SKM-1 (cell line): ENCODE measurements around the gene DCPS.

ENCODE experiments used
- DNase-seq: peaks from one replicate; lab custom pipeline; 2025; ENCODE audit not compliant: unreplicated experiment; lab: John Stamatoyannopoulos, UW

DCPS gene

GRCh38 chr11:126328001-126328390, 24.1 kb downstream of the DCPS start:
- no peak for DNase-seq

DNA sequence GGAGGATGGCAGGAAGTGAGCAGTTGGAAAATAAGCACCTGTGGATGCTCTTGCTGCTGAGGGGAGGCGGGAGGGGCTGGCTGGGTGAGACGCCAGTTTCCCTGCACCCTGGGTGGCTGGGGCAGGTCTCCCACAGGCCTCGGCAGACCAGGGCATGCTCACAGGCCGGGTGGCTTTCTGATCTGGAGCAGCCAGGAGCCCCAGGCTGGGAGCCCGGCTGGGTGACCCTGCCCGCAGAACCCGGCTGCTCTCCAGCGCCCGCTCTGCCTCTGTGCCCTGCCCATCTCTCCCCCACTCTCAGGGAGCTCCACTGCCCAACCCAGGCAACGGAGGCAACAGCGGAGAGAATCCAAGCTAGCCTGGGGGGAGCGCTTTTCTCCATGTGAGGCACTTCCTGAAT, 24.6 kb downstream of the DCPS start:
- no peak for DNase-seq

GRCh38 chr11:126328938-126329643, 25.2 kb downstream of the DCPS start:
- no peak for DNase-seq

DNA sequence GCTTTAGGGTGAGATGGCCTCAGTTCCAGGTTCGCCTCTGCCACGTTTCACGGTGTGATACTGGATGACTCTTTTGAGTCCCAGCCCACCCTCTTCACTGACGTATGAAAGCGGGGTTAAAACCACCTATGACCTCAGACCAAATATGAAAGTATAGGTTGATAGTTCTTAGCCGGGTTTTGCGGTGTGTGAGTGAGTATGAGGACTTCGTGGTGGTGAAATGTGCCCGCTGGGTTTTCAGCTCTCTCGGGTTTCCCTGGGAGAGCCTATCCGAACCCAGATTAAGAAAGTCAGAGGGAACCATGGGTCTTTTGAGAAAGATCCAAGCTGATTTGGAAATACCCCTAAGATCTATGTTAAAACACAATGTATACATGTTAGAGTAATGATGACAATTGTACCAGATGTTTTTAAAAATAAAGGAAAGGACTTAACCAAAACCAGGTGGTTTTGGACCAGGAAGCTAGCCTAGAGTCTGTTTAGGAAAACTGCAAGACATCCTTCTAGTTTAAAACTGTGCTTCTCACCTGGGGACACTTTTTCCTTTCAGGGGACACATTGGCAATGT, 25.9 kb downstream of the DCPS start:
- no peak for DNase-seq

- no peak for DNase-seq
Measured at GRCh38 chr11:126331286-126331685, 27.4 kb downstream of the DCPS start.

GRCh38 chr11:126332221-126332711, 28.4 kb downstream of the DCPS start:
- DNase-seq = no peak

GRCh38 chr11:126333142-126333541, 29.3 kb downstream of the DCPS start:
- DNase-seq = no peak

DNA sequence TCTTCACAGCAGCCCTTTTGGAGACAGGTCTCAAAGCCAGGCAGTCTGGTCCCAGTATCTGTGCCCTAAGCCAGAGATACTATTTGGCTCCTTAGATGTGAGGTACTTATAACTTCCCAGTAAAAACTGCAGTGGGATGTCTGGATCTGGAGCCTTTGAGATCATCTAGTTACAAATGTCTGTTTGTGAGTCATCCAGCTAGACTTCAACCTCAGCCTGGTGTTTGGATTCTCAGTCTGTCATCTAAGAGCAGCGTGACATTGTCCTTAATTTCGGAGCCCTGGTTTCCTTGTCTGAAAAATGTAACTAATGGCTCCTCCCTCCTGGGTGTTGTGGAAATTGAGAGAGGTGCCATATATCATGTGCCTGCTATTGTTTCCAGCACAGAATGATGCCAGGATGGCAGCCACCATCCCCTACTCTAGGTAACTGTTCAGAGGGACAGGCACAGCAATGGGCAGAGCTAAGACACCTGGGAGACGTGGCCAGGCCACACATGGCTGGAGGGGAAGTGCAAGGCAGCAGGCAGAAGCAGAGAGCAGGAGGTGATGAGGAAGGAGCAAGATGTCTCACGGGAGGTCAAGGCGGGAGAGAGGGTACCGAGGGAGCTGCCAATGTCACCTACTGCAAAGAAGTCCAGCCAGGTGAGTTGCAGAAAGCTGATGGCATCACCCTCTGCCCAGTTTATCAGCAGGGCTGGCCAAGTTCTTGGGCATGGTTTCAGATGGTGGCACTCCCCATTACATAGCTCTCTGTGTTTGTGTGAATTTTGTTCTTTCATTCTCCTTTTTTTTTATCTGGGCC, 31.0 kb downstream of the DCPS start:
- no peak for DNase-seq

DNA sequence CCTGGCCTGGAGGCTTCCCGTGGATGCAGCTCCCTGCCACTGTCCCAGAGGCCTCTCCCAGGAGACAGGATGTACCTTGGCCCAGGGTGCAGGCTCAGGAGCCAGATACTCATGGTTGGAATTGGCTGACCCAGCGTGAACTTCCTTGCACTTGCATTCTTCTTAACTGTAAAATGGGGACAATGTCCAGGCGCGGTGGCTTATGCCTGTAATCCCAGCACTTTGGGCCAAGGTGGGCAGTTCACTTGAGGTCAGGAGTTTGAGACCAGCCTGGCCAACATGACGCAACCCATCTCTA, 31.6 kb downstream of the DCPS start:
- no peak for DNase-seq

DNA sequence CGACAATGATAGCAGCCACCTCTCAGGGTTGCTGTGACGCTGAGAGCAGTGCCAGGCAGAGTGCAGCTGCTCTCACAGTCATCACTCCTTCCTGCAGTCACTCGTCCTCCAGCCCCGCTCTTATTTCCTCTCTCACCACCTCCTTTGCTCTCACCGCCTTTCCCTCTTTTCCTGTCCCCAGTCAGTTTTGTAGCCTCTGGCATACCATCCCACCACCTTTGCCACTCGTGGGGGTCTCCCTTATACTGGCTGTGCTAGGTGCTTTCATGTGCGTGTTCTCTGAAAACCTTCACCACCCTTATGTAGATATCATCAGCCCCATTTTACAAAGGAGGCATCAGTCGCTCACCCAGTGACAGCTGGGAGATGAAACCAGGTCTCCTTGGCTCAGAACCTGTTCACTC, 32.3 kb downstream of the DCPS start:
- no peak for DNase-seq

GRCh38 chr11:126336671-126337101, 32.8 kb downstream of the DCPS start:
- DNase-seq = no peak

DNA sequence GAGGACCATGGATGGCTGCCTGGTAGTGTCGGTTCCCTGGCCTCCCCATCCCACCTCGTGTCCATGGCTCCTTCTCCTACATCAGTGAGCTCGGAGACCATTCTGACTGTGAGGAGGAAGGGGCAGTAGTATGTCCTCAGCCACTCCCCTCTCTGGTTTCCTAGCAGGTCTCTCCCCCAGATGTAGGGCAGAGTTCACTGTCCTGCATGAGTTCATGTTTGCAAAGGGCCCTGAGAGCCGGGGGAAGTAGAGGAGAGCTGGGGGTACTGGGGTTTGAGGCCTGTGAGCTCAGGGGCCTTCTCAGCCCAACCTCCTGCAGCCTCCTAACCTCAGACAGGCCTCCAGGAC, 33.2 kb downstream of the DCPS start:
- DNase-seq = no peak

DNA sequence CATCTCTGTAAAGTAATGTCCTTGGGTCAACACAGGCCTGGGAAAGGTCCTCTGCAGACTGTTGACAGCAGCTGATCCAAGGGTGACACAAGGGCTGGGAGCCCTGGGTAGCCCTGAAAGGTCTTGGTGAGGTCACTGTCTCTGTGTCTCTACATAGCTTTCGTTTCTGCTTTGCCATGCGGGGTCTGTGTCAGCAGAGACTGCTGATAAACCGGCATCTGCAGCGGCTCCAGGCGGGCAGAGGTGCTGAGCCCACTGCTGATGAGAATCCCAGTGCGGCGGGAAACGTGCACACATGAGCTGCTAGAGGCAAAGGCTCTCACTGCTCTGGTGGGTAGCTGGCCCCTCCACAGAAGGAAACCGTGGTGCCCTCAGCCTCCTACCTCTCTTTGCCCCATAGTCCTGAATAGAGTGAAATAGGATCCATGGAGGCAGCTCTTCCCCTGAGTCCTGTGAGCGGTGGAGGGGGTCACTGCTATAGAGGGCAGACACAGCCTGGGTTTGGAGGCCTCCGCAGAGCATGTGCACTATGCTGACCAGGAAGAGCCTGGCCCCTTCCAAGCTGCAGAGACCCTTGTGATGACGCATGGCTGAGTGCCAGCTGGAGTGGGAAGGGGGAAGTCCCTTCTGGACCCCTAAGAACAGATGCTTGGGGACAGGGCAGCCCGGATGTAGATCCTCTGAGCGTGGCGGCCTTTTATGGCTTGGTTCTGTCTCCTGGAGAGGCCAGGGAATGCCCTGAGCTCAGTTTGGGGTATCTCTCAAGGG, 33.8 kb downstream of the DCPS start:
- no peak for DNase-seq

DNA sequence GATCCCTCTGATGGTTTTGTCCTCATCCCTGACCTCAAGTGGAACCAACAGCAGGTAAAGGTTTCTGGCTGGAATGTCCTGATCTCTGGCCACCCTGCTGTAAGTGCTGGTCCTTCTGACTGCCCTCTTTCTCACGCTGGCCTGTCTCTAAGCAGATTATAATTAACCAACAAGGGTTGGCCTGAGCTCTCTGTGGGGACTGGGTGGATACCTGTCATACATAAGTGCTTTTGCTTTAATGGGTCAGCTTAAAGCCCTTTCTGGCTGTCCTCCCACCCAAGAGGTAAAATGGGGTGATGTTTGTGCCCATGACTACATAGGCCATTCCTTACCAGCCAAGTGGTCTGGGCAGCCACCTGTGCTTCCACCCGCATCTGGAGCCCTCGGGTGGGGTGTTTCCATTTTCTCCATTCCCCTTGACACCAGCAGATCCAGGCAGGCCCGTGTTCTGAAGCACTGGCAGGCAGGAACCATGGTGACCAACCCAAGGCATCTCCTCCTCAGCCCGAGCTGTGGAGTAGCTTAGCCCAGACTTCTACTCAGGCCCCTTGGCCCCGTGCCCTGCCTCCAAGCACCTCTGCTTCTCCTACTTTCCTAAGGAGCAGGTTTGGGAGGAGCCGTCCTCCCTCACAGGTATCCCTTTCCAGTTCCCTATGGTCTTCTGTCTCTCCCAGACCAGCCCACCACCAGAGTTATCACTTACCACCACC, 34.6 kb downstream of the DCPS start:
- DNase-seq = no peak

DNA sequence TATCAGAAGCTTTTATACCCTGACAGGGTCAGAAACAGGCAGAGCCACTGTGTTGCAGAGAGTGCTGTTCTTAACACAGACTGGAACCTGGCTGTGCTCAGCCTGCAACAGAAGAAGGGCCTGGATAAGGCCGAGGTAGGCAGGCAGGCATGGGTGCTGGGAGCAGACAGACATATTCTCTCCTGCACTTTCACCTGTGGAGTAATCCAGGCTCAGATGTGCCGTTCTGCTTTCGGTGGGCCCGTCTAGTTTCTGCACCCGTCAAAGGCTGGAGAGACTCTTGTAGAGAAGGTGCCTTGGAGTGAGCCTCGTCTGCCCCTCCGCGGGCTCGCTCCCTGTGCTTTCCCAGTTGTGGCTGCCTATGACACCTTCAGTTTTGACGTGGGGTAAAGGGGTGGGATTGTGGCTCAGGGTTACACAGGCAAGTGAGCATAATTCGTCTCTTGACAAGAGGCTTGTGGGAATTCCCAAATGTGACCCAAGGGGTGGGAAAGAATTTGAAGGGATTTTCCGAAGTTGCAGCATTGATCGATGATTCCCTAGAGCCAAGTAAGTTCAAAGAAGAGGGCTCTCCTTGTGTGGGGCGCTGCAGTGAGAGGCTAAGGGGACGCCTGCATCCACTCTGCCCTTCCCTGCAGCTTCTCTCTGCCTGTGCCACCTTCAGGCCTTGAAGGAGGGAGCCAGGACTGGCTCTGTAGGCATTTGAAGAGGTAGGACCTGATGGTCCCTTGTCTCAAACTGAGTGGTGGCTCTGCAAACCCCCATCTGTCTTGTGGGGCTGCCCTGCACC, 35.4 kb downstream of the DCPS start:
- DNase-seq = no peak

GRCh38 chr11:126339863-126340434, 36.1 kb downstream of the DCPS start:
- DNase-seq = no peak

DNA sequence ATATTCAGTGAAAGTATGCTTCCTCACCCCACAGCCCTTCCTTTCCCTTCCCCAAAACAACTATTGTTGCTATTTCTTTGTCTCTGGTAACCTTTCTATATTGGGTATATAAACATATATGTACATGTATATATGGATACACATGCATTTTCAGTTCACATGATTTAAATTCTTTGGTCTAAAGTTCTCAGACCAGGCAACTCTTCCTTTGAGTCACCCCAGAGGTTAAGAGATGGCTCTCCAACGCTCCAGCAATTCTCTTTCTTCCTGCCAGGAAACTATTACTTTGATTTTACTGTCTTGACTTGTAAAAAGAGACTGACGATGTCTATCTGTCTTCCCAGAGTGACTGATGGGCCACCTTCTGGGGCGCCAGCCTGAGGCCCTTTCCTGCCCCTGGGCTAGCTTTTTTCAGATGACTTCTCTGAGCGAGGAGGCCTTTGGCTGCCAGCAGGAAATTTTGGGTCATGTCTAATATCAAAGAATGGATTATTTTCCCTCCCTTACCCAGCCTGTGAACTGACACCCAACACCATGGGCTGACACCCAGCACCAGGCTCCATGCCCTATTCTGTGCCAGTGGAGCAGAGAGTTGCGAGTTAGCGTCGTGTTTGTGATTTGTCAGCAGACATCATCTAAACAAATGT, 37.2 kb downstream of the DCPS start:
- no peak for DNase-seq

DNA sequence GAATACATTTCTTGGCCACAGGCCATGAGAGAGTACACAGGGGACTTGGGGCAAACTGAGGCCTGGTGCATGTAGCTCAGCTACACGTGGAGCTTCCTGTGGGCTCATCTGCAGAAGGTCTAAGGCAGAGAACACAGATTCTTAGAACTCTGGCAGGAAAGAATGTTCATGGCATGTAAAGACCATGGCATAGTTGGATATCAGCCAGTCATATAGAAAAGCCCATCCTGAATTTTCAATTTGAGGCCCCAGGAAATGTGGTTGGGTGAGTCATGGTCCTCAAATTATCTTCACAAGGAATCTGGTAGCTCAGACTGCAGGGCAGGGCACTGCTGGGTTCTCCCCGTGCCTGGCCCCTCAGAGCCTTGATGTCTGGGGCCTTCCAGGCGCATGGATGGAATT, 37.9 kb downstream of the DCPS start:
- DNase-seq = no peak

DNA sequence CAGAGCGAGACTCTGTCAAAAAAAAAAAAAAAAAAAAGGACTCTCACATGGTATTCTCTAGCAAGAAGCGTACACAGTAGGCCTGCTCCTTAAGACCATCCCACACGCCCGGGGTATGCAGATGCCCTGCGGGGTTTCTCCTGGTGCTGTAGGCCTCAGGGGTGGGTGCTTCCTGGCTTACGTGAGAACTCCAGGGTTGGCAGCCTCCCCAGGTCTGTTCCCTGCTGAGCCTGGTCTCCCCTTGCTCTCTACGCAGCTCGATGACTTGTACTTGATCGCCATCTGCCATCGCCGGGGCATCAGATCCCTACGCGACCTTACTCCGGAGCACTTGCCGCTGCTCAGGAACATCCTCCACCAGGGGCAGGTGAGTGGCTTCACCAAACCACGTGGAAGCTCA, 39.2 kb downstream of the DCPS start:
- DNase-seq = no peak
